K562 (cell line): ENCODE measurements around the gene LRP2. TPM values are rescaled to one million over a fixed set of nuclear protein-coding genes. Genes with fewer than 3 reads are reported as not detected.

Source experiments
- ASH1L ChIP-seq: fragments of 450-650 bp; IDR thresholded peaks from 2 replicates; pipeline ENCODE4 v1.6.1; 2018; ENCODE audit warnings: borderline replicate concordance, mild to moderate bottlenecking, low read depth; ENCODE audit not compliant: partially characterized antibody
- CEBPB ChIP-seq: fragments of 450-650 bp; IDR thresholded peaks from 2 replicates; pipeline ENCODE4 v1.6.1; 2016; ENCODE audit warnings: missing genetic modification characterization, missing compliant biosample characterization
- CEBPG ChIP-seq, 3 experiments: fragments of 200-800 bp in 1 of 3; sonication (Bioruptor generic) in 1 of 3; sonication (generic) in 1 of 3; formaldehyde crosslinking in 1 of 3; IDR thresholded peaks in 2 of 3; conservative IDR thresholded peaks in 1 of 3; 2 replicates each; pipeline versions ENCODE4 v1.6.1 to v1.8.0; 2016 to 2022; ENCODE audit warnings: missing compliant biosample characterization in 2 of 3, missing genetic modification characterization in 2 of 3, mild to moderate bottlenecking in 1 of 3, missing genetic modification reagents in 1 of 3
- E2F4 ChIP-seq: sonication (generic); formaldehyde crosslinking; IDR thresholded peaks from 2 replicates; pipeline ENCODE4 v1.8.0; 2022; ENCODE audit warnings: mild to moderate bottlenecking, low read depth, missing genetic modification reagents
- KLF10 ChIP-seq: fragments of 250-450 bp; sonication (Bioruptor Pico); IDR thresholded peaks from 2 replicates; pipeline ENCODE4 v1.6.1; 2021; ENCODE audit warnings: matching md5 sums
- PHF8 ChIP-seq: fragments of 200-600 bp; sonication (generic); IDR thresholded peaks from 2 replicates; pipeline ENCODE4 v1.6.1; 2012; ENCODE audit warnings: mixed run types, mild to moderate bottlenecking, inconsistent platforms, low read length, moderate library complexity, borderline replicate concordance
- RAD21 ChIP-seq, 2 experiments: fragments of 250-450 bp in 1 of 2; fragments of 450-650 bp in 1 of 2; sonication (Bioruptor Pico) in 1 of 2; formaldehyde crosslinking in 1 of 2; IDR thresholded peaks in 1 of 2; conservative IDR thresholded peaks in 1 of 2; 2 replicates each; pipeline versions ENCODE4 v1.4.0 to v1.8.0; 2020 to 2022; ENCODE audit warnings: mild to moderate bottlenecking in 2 of 2, moderate library complexity in 1 of 2
- REST ChIP-seq, 2 experiments: fragments of 450-650 bp; formaldehyde crosslinking in 1 of 2; IDR thresholded peaks; 2 replicates each; pipeline versions ENCODE4 v1.4.0 to v1.6.1; 2014 to 2020; ENCODE audit warnings: mild to moderate bottlenecking in 2 of 2, borderline replicate concordance in 1 of 2, low read depth in 1 of 2
- RFX7 ChIP-seq: fragments of 250-450 bp; sonication (Bioruptor Pico); IDR thresholded peaks from 2 replicates; pipeline ENCODE4 v1.5.1; 2021; ENCODE audit warnings: mild to moderate bottlenecking
- SIX5 ChIP-seq, 2 experiments: IDR thresholded peaks; 2 replicates each; pipeline ENCODE4 v1.6.1; 2011; ENCODE audit warnings: low read length in 2 of 2, borderline replicate concordance in 1 of 2, low read depth in 1 of 2, mild to moderate bottlenecking in 1 of 2, moderate library complexity in 1 of 2; ENCODE audit not compliant: insufficient read depth in 1 of 2
- SMAD2 ChIP-seq: fragments of 150-350 bp; IDR thresholded peaks from 2 replicates; pipeline ENCODE4 v1.6.1; 2014; ENCODE audit warnings: low read depth, mild to moderate bottlenecking, low read length
- TEAD4 ChIP-seq, 2 experiments: sonication (generic) in 1 of 2; formaldehyde crosslinking in 1 of 2; IDR thresholded peaks; 2 replicates each; pipeline versions ENCODE4 v1.6.1 to v1.8.0; 2012 to 2022; ENCODE audit warnings: borderline replicate concordance in 1 of 2, inconsistent platforms in 1 of 2, low read length in 1 of 2, mild to moderate bottlenecking in 1 of 2, missing genetic modification reagents in 1 of 2
- ZFX ChIP-seq: sonication (generic); formaldehyde crosslinking; IDR thresholded peaks from 2 replicates; pipeline ENCODE4 v1.8.0; 2022; ENCODE audit warnings: mild to moderate bottlenecking, missing genetic modification reagents, moderate library complexity
- ZNF586 ChIP-seq: fragments of 450-650 bp; formaldehyde crosslinking; conservative IDR thresholded peaks from 2 replicates; pipeline ENCODE4 v1.4.0; 2020; ENCODE audit warnings: mild to moderate bottlenecking, moderate library complexity
- ZNF707 ChIP-seq: fragments of 250-450 bp; sonication (Bioruptor Pico); conservative IDR thresholded peaks from 2 replicates; pipeline ENCODE4 v1.8.0; 2022; ENCODE audit warnings: inconsistent platforms, mild to moderate bottlenecking, moderate library complexity
- polyA plus RNA-seq, 8 experiments: library from polyadenylated mRNA; depleted of rRNA in 4 of 8; stranded (reverse) in 5 of 8; unstranded in 3 of 8; fragments of >200 nt; fragmentation: Nextera tagmentation in 2 of 8; fragmentation: Illumina TruSeq in 1 of 8; extraction: Ambion mirVana in 2 of 8; extraction: Trizol in 1 of 8; gene quantifications; 2 replicates each; pipeline versions ENCODE4 v1.2.1 to v1.2.3, GENCODE V29; 2011 to 2014; ENCODE audit warnings: inconsistent platforms in 1 of 8, missing spikeins in 1 of 8
- total RNA-seq, 7 experiments: library from RNA; depleted of rRNA in 6 of 7; stranded (reverse); fragments of >200 nt in 6 of 7; fragmentation: Illumina TruSeq in 2 of 7; extraction: Trizol in 2 of 7; gene quantifications; 2 replicates each; pipeline versions ENCODE4 v1.2.1 to v1.2.3, GENCODE V29; 2011 to 2021; ENCODE audit warnings: low replicate concordance in 1 of 7

The LRP2 gene
- total and polyA plus RNA-seq, 9 of the 15 experiments (the other 6 are each of a cell fraction or from before 2014, with no cell fraction given), result 0.04 to 0.18 (median 0.11) TPM; not detected in 1

- TF ChIP-seq ZNF586 (CRISPR knock-in tag) (no peak), REST (IDR thresholded peaks at IDR 0.05; ENCODE audit: borderline replicate concordance) (peak; percentile 27; the same call in 1 of the 2 replicates), REST (CRISPR knock-in tag; IDR thresholded peaks at IDR 0.05; ENCODE audit: low read depth) (no peak), RFX7 (CRISPR knock-in tag) (no peak), ZNF707 (CRISPR knock-in tag) (no peak), SMAD2 (no peak), E2F4 (CRISPR knock-in tag) (no peak), CEBPG (CRISPR knock-in tag; IDR thresholded peaks at IDR 0.05) (no peak), CEBPG (tag; conservative IDR thresholded peaks at IDR 0.05 in 1 of 2, IDR thresholded peaks at IDR 0.05 in 1 of 2) (peak; percentile 58), ZFX (CRISPR knock-in tag) (no peak), CEBPB (tag) (peak; percentile 34; the same call in 1 of the 2 replicates), ASH1L (no peak), TEAD4 (IDR thresholded peaks at IDR 0.05; ENCODE audit: low read length) (0 out of 2 replicates have a peak, but pooled peaks have one; percentile 16), TEAD4 (CRISPR knock-in tag; IDR thresholded peaks at IDR 0.05; ENCODE audit: borderline replicate concordance) (no peak), PHF8 (no peak), KLF10 (CRISPR knock-in tag) (no peak), SIX5 (IDR thresholded peaks at IDR 0.05; ENCODE audit: borderline replicate concordance in 1 of 2, insufficient read depth in 1 of 2, low read depth in 1 of 2, low read length in 2 of 2) (no peak), RAD21 (CRISPR knock-in tag; conservative IDR thresholded peaks at IDR 0.05 in 1 of 2, IDR thresholded peaks at IDR 0.05 in 1 of 2) (peak; percentile 59 to 66)
Measured at GRCh38 chr2:169131587-169132512, 230.5 kb downstream of the LRP2 start (continued).
